ENCODE data around the gene PRRT1B. TPM values are rescaled to one million over a fixed set of nuclear protein-coding genes. Genes with fewer than 3 reads are reported as not detected.

PRRT1B gene
- total and polyA plus RNA-seq, 9 of the 15 experiments (the other 6 are each of a cell fraction or from before 2014, with no cell fraction given): not detected

DNA sequence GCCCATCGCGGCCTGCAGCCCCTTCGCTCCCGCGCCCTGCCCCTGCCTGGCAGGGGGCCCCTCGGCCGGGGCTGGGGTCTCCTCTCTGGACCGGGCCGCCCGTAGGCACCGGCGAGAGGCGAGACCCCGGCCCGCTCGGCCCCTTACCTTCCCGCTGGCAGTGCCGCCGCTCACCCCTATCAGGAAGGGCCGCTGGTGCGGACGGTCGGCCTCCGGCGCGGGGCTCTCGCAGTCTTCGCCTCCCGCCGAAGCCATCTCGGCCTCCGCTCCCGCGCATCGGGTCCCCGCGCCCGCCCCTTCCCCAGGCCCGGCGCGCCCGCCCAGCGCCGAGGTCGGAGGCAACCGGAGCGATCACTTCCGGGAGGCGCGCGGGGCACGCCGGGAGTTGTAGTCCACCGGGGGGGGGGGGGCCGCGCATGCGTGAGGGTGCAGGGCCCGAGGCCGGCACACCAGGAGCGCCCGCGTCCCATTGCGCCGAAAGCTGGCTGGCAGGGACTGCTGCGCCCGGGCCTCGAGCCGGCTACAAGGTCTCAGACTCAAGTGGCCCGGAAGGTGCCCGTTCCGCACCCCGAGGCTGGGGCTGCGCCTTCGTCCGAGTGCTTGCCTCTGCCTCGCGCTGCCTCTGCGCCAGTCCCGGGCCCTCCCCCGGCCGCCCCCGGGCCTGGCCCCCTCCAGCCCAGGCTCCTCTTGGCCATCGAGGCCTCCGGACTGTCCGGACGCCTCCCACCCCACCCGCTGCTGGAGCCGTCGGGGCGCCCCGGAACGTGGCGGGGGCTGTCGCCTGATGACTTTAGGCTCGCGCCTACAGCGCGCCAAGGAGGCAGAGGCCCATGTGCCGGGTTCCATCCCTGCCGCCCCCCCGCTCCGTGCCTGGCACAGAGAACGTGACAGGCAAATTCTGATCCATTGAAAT, 14.1 kb upstream of the PRRT1B start, which contains the start of gene UCK1 (continued):
- TF ChIP-seq RAD21 (CRISPR knock-in tag; conservative IDR thresholded peaks at IDR 0.05 in 1 of 2, IDR thresholded peaks at IDR 0.05 in 1 of 2) (no peak), ELF1 (tag; IDR thresholded peaks at IDR 0.05) (peak; percentile 88), RB1 (IDR thresholded peaks at IDR 0.05; ENCODE audit: low read depth) (peak; percentile 58; the same call in 1 of the 2 replicates), EGR1 (conservative IDR thresholded peaks at IDR 0.05) (peak; percentile 48), KLF16 (IDR thresholded peaks at IDR 0.05) (no peak), CBFB (CRISPR knock-in tag; IDR thresholded peaks at IDR 0.05) (no peak), ZZZ3 (IDR thresholded peaks at IDR 0.05) (no peak), THRAP3 (IDR thresholded peaks at IDR 0.05; ENCODE audit: borderline replicate concordance) (no peak), CBFA2T3 (IDR thresholded peaks at IDR 0.05) (no peak), NR2C1 (IDR thresholded peaks at IDR 0.05) (peak; percentile 96), NR2C1 (tag; IDR thresholded peaks at IDR 0.05) (peak; percentile 98), POLR3G (IDR thresholded peaks at IDR 0.05; ENCODE audit: extremely low read depth, insufficient read length, insufficient replicate concordance) (no peak), ZFP36 (IDR thresholded peaks at IDR 0.05; ENCODE audit: low read depth, low read length, partially characterized antibody) (no peak), ADNP (tag; IDR thresholded peaks at IDR 0.05) (no peak), PHF20 (IDR thresholded peaks at IDR 0.05; ENCODE audit: partially characterized antibody) (peak; percentile 71), POLR2B (IDR thresholded peaks at IDR 0.05; ENCODE audit: low read depth, partially characterized antibody) (no peak), SPI1 (IDR thresholded peaks at IDR 0.05; ENCODE audit: borderline replicate concordance, low read depth, low read length) (no peak), PCBP1 (IDR thresholded peaks at IDR 0.05; ENCODE audit: low read depth, low read length, poor library complexity, severe bottlenecking) (peak; percentile 83), ARID1B (IDR thresholded peaks at IDR 0.05) (no peak)
- TF ChIP-seq, protein P1, sequence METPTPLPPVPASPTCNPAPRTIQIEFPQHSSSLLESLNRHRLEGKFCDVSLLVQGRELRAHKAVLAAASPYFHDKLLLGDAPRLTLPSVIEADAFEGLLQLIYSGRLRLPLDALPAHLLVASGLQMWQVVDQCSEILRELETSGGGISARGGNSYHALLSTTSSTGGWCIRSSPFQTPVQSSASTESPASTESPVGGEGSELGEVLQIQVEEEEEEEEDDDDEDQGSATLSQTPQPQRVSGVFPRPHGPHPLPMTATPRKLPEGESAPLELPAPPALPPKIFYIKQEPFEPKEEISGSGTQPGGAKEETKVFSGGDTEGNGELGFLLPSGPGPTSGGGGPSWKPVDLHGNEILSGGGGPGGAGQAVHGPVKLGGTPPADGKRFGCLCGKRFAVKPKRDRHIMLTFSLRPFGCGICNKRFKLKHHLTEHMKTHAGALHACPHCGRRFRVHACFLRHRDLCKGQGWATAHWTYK (CRISPR knock-in tag; IDR thresholded peaks at IDR 0.05): peak; percentile 17; the same call in 1 of the 2 replicates
- TF ChIP-seq, protein P2, sequence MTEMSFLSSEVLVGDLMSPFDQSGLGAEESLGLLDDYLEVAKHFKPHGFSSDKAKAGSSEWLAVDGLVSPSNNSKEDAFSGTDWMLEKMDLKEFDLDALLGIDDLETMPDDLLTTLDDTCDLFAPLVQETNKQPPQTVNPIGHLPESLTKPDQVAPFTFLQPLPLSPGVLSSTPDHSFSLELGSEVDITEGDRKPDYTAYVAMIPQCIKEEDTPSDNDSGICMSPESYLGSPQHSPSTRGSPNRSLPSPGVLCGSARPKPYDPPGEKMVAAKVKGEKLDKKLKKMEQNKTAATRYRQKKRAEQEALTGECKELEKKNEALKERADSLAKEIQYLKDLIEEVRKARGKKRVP (CRISPR knock-in tag; IDR thresholded peaks at IDR 0.05): no peak
- TF ChIP-seq, protein P3, sequence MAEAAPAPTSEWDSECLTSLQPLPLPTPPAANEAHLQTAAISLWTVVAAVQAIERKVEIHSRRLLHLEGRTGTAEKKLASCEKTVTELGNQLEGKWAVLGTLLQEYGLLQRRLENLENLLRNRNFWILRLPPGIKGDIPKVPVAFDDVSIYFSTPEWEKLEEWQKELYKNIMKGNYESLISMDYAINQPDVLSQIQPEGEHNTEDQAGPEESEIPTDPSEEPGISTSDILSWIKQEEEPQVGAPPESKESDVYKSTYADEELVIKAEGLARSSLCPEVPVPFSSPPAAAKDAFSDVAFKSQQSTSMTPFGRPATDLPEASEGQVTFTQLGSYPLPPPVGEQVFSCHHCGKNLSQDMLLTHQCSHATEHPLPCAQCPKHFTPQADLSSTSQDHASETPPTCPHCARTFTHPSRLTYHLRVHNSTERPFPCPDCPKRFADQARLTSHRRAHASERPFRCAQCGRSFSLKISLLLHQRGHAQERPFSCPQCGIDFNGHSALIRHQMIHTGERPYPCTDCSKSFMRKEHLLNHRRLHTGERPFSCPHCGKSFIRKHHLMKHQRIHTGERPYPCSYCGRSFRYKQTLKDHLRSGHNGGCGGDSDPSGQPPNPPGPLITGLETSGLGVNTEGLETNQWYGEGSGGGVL (CRISPR knock-in tag; IDR thresholded peaks at IDR 0.05): no peak
- TF ChIP-seq, protein P4, sequence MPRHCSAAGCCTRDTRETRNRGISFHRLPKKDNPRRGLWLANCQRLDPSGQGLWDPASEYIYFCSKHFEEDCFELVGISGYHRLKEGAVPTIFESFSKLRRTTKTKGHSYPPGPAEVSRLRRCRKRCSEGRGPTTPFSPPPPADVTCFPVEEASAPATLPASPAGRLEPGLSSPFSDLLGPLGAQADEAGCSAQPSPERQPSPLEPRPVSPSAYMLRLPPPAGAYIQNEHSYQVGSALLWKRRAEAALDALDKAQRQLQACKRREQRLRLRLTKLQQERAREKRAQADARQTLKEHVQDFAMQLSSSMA (CRISPR knock-in tag; IDR thresholded peaks at IDR 0.05): no peak
- TF ChIP-seq, protein P5, sequence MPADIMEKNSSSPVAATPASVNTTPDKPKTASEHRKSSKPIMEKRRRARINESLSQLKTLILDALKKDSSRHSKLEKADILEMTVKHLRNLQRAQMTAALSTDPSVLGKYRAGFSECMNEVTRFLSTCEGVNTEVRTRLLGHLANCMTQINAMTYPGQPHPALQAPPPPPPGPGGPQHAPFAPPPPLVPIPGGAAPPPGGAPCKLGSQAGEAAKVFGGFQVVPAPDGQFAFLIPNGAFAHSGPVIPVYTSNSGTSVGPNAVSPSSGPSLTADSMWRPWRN (IDR thresholded peaks at IDR 0.05; ENCODE audit: low read depth): no peak
